ENCODE data around the gene KLF7.

- no peak for TF ChIP-seq POLR2A (IDR thresholded peaks at IDR 0.05)
- TF ChIP-seq CTCF (IDR thresholded peaks at IDR 0.05): no peak
- no peak for TF ChIP-seq POLR2AphosphoS5 (IDR thresholded peaks at IDR 0.05)
These were observed 43.0 kb downstream of the KLF7 start for GRCh38 chr2:207122651-207123334.
